Endothelial cell of hepatic sinusoid (primary cell): Measurements from ENCODE around the gene PTX4.
"Not testable (repeated sequence)": the region's sequence is repeated elsewhere in the genome, so short reads cannot be mapped to it uniquely, and the experiment has no call there.

Experiments used
- in situ Hi-C: cut with HindIII; loops from 2 replicates; pipeline ENCODE4 v1.10.0; 2017; ENCODE audit warnings: low sequenced_read_pairs

PTX4 gene

DNA sequence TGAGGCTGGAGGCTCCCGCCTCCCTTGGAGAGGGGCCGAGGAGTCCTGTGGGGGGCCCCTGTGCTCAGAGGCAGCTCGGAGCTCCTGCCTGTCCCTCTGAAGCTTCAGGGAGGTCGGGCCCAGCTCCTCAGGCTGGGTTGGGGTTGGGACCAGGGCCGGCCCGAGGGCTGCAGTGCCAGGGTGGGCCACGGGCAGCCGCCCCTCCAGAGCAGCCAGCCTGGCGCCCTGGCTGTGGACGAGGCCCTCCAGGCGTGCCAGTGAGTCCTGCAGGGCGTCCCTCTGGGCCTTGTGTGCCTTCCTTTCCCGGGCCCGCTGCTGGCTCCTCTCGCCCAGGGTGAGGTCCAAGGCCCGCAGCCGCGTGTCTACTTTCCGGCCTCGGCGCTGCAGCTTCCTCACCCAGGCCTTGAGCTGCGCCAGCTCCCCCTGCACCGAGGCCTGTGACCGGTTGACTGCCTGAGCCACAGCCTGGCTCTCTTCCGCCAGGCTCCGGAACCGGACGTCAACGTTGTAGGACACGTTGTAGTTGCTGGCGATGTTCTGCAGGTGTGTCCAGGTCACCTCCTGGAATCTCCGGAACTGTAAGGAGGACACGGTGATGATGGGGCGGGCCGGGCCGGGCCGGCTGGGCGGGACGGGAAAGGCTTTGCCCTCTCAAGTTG, 1.2 kb downstream of the PTX4 start:
- in situ Hi-C loops = loop anchor here (10.0 kb wide), 1 partner anchor 53 kb away; the partner anchor contains the start of gene PERCC1

DNA sequence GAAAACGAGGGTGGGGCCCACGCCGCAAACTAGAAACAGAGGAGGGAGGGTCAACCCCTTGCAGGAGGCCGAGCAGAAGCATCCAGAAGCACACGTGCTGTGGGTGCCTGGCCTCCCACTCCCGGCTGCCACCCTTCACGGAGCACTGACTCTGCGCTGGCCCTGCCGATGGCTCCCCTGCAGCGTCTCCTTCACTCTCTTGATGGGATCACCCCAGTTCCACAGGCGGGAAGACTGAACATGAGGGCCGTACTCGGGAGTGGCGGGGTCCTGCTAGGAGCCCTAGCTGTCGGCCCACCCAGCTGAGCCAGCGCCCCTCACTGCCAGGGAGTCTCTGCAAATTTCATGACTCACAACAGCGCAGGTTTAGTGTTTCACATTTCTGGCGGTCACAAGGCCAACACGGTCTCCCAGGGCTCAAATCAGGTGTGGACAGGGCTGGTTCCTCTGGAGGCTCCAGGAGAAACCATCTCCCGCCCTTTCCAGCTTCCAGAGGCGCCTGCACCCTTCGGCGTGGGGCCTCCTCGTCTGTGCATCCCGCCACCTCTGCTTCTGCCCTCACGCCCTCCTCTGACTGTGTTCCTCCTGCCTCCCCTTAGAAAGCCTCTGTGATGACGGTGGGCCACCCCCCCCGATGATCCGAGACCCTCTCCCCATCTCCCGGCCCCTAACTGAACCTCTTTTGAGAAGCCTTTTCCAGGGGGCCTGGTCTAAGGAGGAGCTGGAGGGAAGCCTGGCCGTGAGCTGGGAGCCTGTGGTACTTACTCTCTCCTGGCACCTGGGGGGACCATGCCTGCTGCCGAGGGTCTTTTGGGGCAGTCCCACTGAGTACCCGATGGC, 2.0 kb downstream of the PTX4 start:
- in situ Hi-C loops = loop anchor here (10.0 kb wide), 1 partner anchor 52 kb away; the partner anchor contains the start of gene PERCC1

DNA sequence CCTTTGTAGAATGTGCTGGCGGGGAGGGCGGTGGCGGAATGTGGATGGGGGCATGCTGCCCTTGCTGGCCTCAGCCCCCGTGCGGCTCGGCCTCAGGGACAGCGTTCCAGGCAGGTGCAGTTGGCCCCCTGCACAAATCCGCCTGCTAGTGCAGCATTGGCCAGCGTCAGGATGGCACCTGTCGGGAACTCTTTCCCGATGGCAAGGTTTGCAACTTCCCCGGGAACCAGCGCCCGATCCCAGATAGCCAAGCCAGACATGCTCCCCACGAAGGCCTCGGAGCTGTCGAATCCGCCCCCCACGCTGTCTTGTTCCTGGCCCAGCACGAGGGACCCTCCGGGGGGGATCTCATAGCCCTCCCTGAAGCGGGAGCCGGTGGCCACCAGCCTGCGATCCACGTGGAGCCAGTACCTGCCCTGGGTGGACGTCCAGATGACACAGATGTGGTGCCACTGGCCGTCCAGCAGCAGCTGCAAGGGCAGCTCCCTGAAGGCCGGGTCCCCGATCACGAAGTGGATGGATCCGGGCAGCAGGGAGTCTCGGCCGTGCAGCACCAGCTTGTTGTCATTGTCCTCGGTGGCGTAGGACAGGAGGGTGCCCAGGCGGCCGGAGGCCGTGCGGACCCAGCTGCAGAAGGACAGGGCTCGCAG, 2.8 kb downstream of the PTX4 start:
- in situ Hi-C loops = loop anchor here (10.0 kb wide), 1 partner anchor 51 kb away; the partner anchor contains the start of gene PERCC1

DNA sequence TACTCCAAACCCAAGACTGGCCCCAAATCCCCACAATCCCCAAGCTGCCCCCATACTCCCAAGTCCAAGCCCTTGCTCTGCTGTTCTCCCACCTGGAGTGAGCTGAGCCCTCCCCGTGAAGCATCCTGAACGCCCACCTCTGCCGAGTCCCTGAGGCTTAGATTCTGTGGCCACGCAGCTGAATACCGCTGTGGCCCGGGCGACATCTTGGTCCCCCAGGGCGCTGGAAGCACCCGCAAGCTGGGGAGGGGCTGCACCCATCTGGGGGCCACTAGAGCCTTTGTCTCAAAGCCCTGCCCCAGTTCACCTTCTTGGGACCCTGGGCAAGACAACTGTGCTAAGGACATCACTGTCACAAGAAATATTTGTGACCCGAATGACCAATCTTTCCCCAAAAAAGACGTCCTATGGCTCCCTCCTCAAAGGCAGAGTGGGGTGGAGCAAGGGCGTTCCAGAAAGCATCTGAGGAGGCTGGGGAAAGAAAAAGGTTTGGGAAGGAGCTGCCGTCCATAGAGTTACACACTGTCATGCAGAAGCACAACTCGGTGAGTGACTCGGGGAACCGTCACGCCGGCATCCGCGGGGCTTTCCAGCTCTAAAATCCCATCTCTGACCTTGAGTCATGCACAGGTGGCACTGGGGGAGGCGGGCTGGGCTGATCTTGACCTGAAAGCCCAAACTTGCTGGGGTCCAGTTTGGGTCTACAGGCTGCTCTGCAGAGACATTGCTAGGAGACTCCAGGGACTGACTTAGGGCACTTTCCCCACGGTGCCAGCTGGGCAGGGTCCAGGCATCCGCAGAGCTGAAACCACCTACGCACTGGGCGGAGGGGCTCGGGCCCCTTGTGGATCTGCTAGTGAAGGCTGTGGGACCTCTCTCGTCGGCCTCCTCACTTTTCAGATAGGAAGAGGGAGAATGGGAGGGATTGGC, 6.6 kb downstream of the PTX4 start:
- in situ Hi-C loops = loop anchor here (10.0 kb wide), 1 partner anchor 47 kb away; the partner anchor contains the start of gene PERCC1

DNA sequence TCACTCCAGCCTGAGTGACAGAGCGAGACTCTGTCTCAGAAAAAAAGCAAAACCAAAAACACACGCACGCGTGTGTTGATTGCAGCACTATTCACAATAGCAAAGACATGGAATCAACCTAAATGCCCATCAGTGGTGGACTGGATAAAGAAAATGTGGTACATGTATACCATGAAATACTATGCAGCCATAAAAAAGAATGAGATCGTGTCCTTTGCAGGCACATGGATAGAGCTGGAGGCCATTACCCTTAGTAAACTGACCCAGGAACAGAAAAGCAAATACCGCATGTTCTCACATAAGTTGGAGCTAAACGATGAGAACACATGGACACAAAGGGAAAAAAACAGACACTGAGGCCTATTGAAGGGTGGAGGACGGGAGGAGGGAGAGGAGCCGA, 9.8 kb downstream of the PTX4 start:
- in situ Hi-C loops = not testable (repeated sequence)

DNA sequence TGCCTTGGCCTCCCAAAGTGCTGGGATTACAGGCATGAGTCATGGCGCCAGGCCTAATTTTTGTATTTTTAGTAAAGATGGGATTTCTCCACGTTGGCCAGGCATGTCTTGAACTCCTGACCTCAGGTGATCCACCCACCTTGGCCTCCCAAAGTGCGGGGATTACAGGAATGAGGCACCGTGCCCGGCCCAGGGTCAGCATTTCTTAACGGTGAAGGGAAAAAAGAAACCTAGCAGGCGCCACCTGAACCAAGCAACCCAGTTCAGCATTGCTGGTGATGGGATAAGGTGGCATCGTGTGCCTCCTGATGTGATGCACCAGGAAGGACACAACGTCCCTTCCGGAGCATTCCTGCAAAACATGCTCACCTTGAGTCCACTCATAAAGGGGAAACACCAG, 11.7 kb downstream of the PTX4 start:
- in situ Hi-C loops = no loop called here

DNA sequence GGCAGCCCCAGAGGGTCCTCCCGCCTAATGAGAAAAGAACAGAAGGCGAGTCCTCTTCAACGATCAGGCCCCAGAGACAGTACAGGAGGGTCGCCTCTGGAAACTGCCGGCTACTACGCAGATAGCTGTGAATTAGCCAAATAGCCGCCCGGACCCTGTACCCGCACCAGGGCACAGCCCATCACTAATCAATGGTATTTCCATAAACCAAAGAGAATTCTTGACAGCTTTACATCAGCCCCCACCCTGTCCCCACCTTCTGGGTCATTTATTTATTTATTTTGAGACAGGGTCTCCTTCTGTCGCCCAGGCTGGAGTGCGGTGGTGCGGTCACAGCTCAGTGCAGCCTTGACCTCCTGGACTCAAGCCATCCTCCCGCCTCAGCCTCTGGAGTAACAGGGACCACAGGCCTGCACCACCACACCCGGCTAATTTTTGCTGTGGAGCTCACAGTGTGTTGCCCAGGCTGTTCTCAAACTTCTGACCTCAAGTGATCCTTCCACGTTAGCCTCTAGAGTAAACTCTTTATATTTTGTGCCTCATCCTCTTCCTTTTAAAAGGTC, 13.1 kb downstream of the PTX4 start:
- in situ Hi-C loops = no loop called here

DNA sequence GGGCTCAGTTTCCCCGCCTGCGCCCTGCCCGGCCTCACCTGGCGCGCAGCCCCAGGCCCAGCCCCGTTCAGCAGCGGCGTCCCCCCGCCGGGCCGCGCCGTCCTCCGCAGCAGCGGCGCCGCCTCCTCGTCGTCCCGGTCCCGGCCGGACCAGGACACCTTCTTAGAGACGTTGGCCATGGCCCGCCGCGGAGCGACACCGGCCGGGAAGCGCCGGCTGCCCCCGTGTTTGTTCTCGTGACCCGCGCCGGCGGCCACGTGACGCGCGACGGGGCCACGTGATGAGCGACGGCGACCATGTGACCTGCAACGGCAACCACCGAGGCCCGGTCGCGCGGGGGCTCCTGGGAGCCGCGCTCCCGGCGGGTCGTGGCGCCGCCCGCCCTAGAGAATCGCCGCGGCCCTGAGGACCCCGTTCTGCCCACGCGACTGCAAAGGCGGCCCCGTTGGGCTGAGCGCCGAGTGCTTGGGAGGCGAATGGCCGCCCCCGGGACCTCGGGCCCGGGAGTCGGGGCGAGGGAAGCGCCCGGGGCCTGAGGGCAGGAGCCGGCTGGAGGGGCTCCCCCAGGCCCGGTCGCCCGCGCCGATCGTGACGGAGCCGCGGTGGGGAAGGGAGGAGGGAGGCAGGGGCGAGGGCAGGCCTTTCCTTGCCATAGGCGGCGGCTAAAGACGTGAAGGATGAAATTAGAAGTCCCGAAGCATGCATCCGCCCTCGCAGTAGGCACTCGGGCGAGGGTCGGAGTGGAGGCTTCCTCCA, 13.8 kb downstream of the PTX4 start, which contains the start of gene CLCN7:
Gene CLCN7 (minus strand): TSS at position 233 of the 756 bp plus-strand sequence. CDS start 54 bp downstream, at position 179.
- in situ Hi-C loops = no loop called here

DNA sequence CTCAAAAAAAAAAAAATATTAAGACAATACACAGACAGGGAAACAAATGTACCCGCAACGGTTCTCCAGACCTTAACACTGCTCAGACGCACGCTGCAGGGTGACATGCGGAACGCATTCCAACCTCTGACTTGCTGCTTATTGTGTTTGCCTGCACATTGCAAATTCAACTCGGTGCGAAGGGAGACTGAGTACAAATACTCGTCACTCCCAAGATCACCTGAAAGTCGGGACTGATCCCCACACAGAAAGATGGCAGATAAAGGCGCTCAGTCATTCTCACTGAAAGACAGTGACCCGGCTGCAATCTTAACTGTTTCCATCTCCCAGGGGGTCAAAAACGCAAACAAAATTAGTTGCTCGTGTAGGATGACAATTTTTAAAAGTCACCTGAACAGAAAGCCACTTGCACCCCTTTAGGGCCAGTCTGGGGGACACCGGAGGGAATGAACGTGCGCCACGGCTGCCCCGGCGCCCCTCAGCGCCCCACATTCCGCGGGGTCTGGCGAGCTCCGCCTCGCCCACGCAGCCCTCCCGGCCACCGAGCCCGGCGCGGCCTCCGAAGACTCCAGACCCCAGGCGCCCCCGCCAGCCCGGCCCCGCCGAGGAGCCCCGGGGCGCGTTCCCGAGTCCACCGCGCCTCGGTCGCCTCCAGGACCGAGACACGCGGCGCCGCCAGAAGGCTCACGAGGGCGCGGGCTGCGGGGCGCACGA, 14.5 kb downstream of the PTX4 start:
- in situ Hi-C loops = no loop called here

DNA sequence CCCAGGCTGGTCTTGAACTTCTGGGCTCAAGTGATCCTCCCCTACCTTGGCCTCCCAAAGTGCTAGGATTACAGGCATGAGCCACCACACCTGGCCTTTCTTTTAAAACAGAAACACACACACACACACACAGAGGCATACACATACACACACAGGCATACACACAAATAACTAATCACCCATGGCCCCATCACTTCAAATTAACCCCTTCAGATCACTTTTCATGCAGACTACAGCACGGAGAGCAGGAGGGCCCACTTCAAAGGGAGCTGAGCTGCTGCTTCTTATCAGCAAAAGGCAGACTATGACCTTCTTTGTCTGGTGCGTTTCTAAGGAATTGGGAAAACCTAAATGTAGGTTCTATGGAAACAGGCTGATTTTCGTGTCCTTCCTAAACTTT, 15.8 kb downstream of the PTX4 start:
- in situ Hi-C loops = no loop called here

DNA sequence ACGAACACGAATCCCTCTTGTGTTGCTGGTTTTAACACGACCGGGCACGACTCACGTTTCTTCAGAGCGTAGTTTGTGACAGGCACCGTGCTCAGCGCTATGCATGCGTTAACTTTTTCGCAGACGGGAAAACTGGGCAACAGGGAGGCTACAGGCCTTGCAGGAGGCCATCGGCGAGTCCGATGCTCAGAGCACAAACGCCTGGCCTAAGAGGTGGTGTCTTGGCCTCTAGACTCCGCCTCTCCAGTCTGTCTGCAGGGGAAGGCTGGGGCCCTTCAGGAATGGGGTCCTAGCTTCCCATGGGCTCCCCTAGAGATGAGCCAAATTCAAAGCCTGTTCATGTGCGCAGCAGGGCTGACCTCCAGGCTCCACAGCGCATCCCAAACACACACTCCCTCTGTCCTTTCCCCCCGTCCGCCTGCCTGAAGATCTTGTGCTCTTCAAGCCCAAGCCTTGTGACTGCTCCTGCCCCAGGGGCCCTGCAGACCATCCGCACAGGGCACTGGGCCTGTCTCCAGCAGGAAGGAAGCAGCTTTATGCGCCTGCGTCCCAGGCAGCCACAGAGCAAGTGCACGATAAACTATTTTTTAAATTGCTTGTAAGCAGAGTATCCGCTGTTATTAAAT, 17.1 kb downstream of the PTX4 start:
- in situ Hi-C loops = no loop called here

DNA sequence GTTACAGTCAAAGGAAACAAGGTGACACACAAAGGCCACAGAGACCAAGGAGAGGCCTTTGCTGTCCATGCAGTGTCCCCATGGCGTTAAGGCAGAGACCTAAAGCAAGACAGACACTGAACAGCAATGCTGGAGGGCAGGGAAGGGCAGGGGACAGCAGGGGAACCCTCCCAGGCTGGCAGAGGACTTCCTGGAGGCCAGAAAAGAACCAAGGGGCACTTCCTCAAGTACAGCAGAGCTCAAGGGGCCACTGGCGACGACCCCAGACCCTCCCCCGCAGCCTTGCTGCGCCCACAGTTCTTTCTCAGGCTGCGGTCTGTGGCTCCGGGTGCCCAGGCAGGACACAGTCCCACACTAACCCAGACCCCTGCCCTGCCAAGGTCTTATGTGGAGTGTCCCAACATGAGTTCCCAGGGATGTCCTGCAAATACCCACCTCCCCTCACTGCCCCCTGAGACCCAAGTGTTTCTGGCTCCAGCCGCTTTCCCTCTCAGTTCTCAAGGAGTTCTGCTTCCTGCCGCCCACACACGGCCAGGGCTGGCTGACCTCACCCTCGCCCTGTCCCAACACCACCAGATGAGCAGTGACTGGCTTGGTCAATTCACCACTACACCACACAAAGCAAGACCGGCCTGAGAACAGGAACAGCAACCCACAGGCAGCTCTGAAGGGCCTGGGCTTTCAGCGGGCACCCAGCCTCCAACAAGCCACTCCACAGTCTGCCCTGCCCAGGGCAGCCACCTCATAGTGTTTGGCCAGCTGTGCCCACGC, 18.1 kb downstream of the PTX4 start:
- in situ Hi-C loops = no loop called here

DNA sequence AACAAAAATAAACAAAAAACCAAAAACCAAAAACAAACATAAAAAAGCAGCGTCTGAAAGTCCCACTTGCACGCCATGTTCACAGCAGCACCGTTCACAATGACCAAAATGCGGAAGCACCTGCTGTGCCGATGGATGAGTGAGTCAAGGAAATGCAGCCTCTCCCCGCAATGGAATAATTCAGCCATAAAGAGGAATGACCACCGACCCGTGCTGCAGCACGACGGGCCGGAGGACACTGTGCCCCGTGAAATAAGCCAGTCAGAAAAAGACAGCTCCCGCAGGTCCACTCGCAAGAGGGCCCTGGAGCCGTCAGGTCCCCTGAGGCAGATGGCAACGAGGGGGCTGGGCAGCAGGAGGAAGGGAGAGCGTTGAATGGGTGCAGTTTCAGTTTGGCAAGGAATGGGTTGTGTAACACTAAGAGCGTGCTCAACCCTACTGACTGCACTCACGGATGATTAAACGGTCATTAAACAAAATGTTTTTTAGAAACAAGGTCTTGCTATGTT, 19.0 kb downstream of the PTX4 start:
- in situ Hi-C loops = no loop called here

DNA sequence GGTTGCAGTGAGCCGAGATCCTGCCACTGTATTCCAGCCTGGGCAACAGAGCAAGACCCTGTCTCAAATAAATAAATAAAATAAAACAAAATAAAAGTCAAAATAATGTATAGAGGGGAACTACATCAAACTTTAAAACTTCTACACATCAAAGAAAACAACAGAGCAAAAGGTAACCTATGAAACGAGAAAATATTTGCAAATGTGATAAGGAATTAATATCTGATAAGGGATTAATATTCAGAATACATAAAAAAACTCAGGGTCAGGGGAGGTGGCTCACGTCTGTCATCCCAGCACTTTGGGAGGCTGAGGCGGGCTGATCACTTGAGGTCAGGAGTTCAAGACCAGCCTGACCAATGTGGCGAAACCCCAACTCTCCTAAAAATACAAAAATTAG, 19.6 kb downstream of the PTX4 start:
- in situ Hi-C loops = not testable (repeated sequence)

DNA sequence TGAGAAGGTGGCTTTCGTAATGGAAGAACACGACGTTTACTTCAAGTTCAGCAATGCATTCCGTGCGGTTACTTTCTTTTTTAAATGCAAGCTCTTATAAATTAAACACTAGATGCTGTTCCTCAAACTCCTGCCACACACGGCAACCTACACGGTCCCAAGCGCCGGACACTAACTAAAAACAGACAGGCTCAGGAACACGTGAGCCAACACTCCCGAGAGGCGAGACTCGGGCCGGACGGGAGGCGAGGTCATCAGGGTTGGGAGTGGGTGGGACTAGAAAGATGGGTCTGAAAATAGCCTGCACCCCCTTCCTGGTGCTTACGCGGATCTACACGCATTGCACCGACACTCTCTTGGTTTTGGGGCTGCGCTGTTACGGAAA, 20.3 kb downstream of the PTX4 start:
- in situ Hi-C loops = no loop called here

DNA sequence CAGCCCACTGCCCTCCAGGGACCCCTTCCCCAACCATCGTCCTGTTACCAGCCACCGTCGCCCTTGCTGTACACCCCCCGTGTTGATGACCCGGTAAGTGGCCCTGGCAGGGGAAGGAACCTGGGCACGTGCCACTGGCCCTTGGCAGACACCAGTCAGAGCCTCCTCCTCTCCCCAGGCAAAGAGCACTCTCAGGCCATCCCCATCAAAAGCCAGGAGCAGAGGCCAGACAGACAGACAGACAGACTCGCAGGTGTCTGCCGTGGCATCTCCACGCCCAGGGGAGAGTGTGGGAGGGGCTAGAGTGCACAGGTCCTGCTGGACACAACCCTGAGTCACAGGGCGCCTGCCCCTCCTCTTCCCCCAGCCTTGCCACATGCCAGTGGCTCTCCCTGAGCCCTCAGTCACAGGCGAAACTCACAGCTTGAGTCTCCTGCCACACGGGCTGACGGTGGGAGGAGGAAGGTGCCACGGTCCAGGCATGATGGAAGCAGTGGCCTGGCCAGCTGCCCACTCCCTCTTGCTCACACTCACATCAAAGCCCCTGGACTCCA, 21.7 kb downstream of the PTX4 start:
- in situ Hi-C loops = no loop called here

DNA sequence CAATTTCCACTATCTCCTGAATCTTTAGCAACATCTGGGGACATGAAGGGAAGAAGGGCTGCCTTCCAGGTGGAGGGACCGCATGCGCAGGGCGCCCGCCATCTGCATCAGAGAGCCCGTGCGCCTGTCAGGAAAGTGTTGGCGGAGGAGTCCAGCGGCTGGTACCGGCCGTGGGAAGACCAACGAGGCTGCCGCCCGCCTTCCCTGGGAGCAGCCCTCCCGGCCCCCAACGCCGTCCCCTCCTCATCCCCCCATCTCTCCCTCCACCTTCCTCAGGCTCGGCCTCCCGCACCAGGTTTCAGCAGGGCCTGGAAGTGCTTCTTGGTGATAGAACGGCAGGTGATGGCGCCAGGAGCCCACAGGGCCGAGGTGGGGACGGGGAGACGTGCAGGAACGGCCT, 22.7 kb downstream of the PTX4 start:
- in situ Hi-C loops = no loop called here
